Activated CD4-positive, alpha-beta memory T cell treated with anti-CD3 and anti-CD28 coated beads, Interleukin-2, amount 10 ng/mL, durations not matched to agents 7 days and 5 days (primary cell): ENCODE data around the gene SRBD1. TPM values are rescaled to one million over a fixed set of nuclear protein-coding genes. Genes with fewer than 3 reads are reported as not detected.

Experiments used
- CTCF ChIA-PET: fragments of 350-600 bp; sonication (Branson Sonifier 250); formaldehyde crosslinking; loops from one replicate; lab custom pipeline; 2021; ENCODE audit warnings: antibody characterized with exemption, inconsistent platforms; lab: Charles Lee
- POLR2A ChIA-PET: fragments of 350-600 bp; sonication (Branson Sonifier 250); formaldehyde crosslinking; loops from one replicate; lab custom pipeline; 2021; ENCODE audit warnings: antibody characterized with exemption; lab: Charles Lee
- DNase-seq: peaks from one replicate; pipeline ENCODE4 v3.0.0-alpha.2; 2020
- H3K27ac Mint-ChIP-seq: one replicate; pipeline ENCODE4 v1.8.0; 2021; ENCODE audit warnings: mild to moderate bottlenecking, mixed read lengths
- H3K27me3 Mint-ChIP-seq: one replicate; pipeline ENCODE4 v1.8.0; 2021; ENCODE audit warnings: mixed read lengths
- H3K36me3 Mint-ChIP-seq: one replicate; pipeline ENCODE4 v1.8.0; 2021; ENCODE audit warnings: low read depth, mixed read lengths
- H3K4me1 Mint-ChIP-seq: one replicate; pipeline ENCODE4 v1.8.0; 2021; ENCODE audit warnings: mixed read lengths
- H3K4me3 Mint-ChIP-seq: one replicate; pipeline ENCODE4 v1.8.0; 2021; ENCODE audit warnings: mild to moderate bottlenecking, mixed read lengths
- H3K9me3 Mint-ChIP-seq: one replicate; pipeline ENCODE4 v1.8.0; 2021; ENCODE audit warnings: mixed read lengths
- total RNA-seq, 2 experiments: library from RNA; stranded (reverse); gene quantifications; one replicate each; pipeline ENCODE4 v1.2.3, GENCODE V29; 2021

SRBD1 gene
- total RNA-seq, 2 experiments from 2014 or later: 18.1 to 18.9 TPM

DNA sequence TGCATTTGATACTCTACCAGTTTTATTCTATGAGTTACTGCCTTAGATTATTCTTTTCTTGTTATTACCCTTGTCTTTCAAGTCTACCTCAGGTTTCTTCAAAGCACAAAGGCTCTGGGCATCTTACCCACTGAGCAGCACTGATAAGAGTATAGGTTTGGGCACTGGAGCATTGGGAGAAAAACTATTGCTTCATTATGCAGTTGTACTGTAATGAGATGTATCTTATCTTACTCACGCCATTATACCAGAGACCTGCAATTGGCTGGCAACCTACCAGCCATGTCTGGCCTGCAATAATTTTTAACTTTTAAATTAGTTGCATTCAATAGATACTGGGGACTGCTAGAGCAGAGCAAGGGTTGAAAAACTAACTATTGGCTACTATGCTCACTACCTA is 18.9 kb upstream of the SRBD1 start:
- H3K4me3 Mint-ChIP-seq: no peak overlapping the region
- H3K27me3 Mint-ChIP-seq: peaks cover 45% of the 10 kb centered on the region
- no peaks in the 10 kb centered on the region for H3K4me1 Mint-ChIP-seq
- DNase-seq: no peak
- ChIA-PET POLR2A (no interaction called here), CTCF (no interaction called here)
- H3K27ac Mint-ChIP-seq: no peak overlapping the region
- no peaks in the 10 kb centered on the region for H3K36me3 Mint-ChIP-seq
- no peaks in the 10 kb centered on the region for H3K9me3 Mint-ChIP-seq

DNA sequence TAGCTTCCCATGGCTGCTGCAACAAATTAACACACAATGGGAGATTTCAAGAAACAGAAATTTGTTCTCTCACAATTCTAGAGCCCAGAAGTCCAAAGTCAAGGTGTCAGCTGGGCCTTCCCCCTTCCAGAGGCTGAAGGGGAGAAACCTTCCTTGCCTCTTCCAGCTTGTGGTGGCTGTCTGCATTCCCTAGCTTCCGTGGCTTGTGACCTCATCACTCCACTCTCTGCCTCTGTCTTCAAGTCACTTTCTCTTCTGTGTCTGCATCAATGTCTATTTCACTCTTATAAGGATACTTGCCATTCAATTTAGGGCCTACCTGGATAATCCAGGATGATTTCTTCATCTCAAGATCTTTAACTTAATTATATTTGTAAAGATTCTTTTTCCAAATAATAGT is 16.8 kb upstream of the SRBD1 start:
- ChIA-PET CTCF (no interaction called here), POLR2A (no interaction called here)
- Mint-ChIP-seq H3K4me1 (peaks cover 2% of the 10 kb centered on the region), H3K36me3 (no peaks in the 10 kb centered on the region), H3K4me3 (no peak overlapping the region), H3K27ac (no peak overlapping the region), H3K27me3 (peaks cover 39% of the 10 kb centered on the region), H3K9me3 (no peaks in the 10 kb centered on the region)
- DNase-seq: no peak

DNA sequence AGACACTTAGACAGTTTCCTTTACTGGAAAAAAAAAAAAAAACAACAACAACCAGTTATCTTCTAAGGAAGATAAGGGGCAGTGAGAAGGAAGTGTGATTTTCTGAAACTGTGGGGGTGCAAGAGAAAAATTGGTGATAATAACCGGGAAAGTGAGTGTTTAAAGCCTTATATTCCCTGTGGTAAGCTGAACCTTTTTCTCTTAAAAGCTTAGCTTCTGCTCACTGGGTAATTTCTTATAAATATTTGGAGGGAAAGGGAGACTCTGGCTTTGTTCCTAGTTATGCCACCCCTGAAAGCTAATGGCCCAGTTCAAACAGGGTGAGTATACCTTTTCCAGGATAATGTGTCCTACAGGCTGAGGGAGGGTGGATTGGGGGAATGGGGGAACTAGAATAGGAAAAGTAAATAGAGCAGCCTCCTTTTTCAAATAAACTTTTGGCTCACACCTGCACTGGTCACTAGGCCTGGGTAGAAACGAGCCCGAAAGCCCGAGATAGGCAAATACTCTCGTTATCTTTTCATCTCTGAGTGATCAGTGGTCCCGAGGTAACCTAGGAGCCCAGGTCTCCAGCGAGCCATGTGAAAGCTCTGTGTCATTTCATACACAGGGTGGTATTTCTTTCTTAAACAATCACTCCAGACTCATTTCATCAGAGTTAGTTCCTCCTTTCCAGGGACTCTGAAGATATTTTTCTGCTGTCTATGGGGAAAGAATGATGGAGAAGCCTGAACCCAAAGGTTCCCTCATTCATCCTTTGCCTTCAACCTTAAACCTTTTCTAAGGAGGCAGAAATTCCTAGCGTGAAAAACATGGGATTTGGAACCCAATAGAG is 15.5 kb upstream of the SRBD1 start:
- POLR2A ChIA-PET: interaction anchor here (0.6 kb wide), 1 partner anchor 15 kb away, joined by 3 read pairs; the partner anchor contains the start of gene SRBD1
- H3K4me1 Mint-ChIP-seq: peaks cover 12% of the 10 kb centered on the region
- H3K27ac Mint-ChIP-seq: no peak overlapping the region
- DNase-seq: no peak
- peaks cover 29% of the 10 kb centered on the region for H3K27me3 Mint-ChIP-seq
- H3K36me3 Mint-ChIP-seq: no peaks in the 10 kb centered on the region
- CTCF ChIA-PET: no interaction called here
- no peak overlapping the region for H3K4me3 Mint-ChIP-seq
- no peaks in the 10 kb centered on the region for H3K9me3 Mint-ChIP-seq

DNA sequence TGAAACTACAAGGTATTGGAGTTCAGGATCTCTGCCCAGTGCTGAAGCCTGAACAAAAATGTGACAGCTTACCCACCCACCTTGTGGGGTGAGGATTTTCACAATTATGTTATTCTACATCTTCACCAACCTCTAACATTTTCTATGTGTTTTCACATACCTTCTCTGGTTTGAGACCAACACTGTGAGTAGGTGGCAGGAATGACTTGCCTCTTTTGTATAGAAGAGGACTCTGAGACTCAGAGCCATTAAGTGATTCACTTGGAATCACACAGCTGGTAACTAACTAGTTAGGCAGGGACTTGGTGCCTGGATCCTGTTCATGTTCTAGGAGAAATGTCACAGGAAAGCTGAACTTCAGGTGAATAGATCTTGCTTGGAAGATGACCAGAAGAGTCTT is 14.8 kb upstream of the SRBD1 start:
- ChIA-PET CTCF (no interaction called here), POLR2A (no interaction called here)
- no peak for DNase-seq
- H3K27me3 Mint-ChIP-seq: peaks cover 22% of the 10 kb centered on the region
- H3K4me3 Mint-ChIP-seq: no peak overlapping the region
- no peak overlapping the region for H3K27ac Mint-ChIP-seq
- no peaks in the 10 kb centered on the region for H3K36me3 Mint-ChIP-seq
- no peaks in the 10 kb centered on the region for H3K9me3 Mint-ChIP-seq
- H3K4me1 Mint-ChIP-seq: peaks cover 12% of the 10 kb centered on the region

DNA sequence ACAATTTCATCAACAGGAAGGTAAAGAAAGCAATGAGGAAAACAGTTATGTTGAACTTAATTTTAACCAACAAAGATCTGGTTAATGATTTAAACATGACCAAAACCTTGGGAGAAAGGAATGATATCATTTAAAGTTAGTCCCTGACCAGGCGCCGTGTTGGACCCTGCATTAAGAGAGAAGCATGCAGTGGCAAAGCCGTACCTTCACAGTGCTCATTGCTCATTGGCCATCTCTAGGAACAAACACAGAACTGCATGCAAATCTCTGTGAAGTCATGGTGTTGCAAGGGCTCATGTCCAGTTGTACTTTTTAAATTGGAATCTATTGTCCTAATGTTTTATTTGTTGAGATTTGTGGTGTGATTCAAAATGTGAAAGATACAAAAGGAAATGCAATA is 12.0 kb upstream of the SRBD1 start:
- Mint-ChIP-seq H3K27ac (no peak overlapping the region), H3K9me3 (no peaks in the 10 kb centered on the region), H3K36me3 (no peaks in the 10 kb centered on the region), H3K4me3 (no peak overlapping the region), H3K4me1 (peaks cover 12% of the 10 kb centered on the region), H3K27me3 (peaks cover 13% of the 10 kb centered on the region)
- no peak for DNase-seq
- ChIA-PET CTCF (no interaction called here), POLR2A (no interaction called here)

DNA sequence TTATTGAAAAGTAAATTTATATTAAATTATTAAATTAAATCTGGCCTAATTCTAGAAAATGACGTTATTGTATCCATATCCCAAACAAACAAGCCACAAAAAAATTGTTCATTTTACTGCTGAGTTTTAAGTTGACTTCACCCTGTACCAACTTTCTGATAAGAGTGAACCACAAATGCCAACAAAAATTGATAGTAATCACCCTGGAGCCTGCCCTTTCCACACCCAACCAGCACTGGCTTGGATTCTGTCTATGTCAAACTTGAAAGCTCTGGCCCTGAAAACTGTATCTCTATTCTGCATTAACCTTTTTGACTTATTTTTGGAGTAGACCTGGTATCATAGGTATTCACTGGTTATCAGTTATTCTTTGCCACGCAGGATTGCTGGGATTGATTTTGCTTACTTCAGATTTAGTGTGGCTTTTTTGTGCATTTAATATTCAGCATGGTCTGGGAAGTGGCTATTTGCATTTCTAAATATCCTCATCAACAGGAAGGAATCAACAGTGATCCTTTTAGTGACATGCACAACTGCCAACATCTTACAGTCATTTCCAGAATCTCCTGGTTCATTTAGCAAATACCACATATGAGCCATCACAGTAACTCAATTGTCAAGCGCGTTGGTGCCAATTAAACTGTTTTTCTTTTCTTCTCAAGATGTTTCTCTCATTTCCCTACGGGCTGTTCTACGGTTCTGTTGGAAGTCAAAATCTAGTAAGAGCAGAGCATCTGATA is 11.4 kb upstream of the SRBD1 start:
- no peak for DNase-seq
- H3K9me3 Mint-ChIP-seq: no peaks in the 10 kb centered on the region
- POLR2A ChIA-PET: no interaction called here
- peaks cover 12% of the 10 kb centered on the region for H3K4me1 Mint-ChIP-seq
- H3K36me3 Mint-ChIP-seq: no peaks in the 10 kb centered on the region
- CTCF ChIA-PET: no interaction called here
- H3K27ac Mint-ChIP-seq: no peak overlapping the region
- H3K27me3 Mint-ChIP-seq: peaks cover 13% of the 10 kb centered on the region
- H3K4me3 Mint-ChIP-seq: no peak overlapping the region

DNA sequence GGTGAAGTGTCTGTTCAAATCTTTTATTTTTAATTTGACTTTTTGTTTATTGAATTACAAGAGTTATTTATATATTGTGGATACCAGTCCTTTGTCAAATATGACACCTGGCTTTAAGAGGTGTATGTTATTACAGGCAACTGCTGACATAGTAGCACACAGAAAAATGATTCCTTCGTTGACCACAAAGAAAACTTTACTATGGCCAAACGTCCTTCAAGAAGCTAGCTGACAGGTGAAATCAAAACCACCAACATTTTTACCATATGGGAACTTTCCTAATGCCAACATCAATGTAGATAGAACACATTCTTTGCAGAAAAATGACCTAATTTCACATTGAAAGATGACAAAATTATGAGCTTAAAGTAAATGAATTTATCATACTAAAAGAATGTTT is 6.4 kb upstream of the SRBD1 start:
- Mint-ChIP-seq H3K36me3 (no peaks in the 10 kb centered on the region), H3K27ac (no peak overlapping the region), H3K4me3 (no peak overlapping the region), H3K27me3 (peaks cover 6% of the 10 kb centered on the region), H3K4me1 (peaks cover 6% of the 10 kb centered on the region), H3K9me3 (no peaks in the 10 kb centered on the region)
- CTCF ChIA-PET: interaction anchor here (0.7 kb wide), 1 partner anchor 22 kb away, joined by 3 read pairs; no protein-coding TSS in a partner anchor
- no peak for DNase-seq
- POLR2A ChIA-PET: no interaction called here

DNA sequence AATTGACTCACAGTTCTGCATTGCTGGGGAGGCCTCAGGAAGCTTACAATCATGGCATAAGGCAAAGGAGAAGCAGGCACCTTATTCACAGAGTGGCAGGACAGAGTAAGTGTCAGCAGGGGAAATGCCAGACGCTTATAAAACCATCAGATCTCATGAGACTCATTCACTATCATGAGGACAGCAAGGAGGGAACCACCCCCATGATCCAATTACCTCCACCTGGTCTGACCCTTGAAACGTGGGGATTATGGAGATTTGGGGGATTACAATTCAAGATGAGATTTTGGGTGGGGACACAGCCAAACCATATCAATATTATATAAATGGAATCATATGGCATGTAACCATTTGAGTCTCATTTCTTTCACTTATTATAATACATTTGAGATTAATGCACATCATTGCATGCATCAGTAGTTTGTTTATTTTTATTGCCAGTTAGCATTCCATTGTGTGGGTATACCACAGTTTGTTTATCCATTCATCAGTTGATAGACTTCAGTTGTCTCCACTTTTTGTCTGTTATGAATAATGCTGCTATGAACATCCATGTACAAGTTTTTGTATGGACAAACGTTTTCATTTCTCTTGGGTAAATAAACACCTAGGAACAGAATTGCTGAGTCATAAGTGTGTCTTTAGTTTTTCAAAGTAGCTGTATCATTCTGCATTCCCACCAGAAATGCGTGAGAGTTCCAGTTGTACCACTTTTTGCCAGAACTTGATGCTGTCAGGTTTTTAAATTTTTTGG is 5.8 kb upstream of the SRBD1 start:
- Mint-ChIP-seq H3K27me3 (peaks cover 6% of the 10 kb centered on the region), H3K36me3 (no peaks in the 10 kb centered on the region), H3K4me1 (peaks cover under 1% of the 10 kb centered on the region), H3K27ac (no peak overlapping the region), H3K9me3 (no peaks in the 10 kb centered on the region), H3K4me3 (no peak overlapping the region)
- no peak for DNase-seq
- ChIA-PET POLR2A (no interaction called here), CTCF (no interaction called here)

DNA sequence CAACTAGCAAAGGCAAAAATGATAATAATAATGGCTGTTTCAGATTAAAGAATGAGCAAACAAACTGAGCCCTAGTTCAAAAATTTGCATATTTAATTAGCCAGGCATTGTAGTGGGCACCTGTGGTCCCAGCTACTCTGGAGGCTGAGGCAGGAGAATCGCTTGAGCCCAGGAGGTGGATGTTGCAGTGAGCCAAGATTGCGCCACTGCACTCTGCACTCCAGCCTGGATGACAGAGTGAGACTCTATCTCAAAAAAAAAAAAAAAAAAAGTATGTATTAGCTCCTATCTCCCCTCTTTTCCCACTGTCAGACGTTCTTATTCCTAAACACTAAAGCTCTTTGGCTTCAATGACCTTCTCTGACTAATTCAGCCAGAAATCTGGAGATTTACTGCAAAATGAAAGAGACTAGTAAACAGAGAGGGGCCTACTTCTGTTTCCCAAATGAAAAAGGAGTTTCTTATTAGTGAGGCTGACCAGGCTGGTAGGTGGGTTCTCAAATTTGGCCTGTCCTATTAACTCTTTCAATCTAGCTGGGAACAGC is 3.9 kb upstream of the SRBD1 start:
- H3K27me3 Mint-ChIP-seq: peaks cover 6% of the 10 kb centered on the region
- no peak overlapping the region for H3K27ac Mint-ChIP-seq
- no peak overlapping the region for H3K4me3 Mint-ChIP-seq
- CTCF ChIA-PET: no interaction called here
- no peak for DNase-seq
- H3K4me1 Mint-ChIP-seq: peaks cover 8% of the 10 kb centered on the region
- H3K9me3 Mint-ChIP-seq: no peaks in the 10 kb centered on the region
- no peaks in the 10 kb centered on the region for H3K36me3 Mint-ChIP-seq
- POLR2A ChIA-PET: no interaction called here

DNA sequence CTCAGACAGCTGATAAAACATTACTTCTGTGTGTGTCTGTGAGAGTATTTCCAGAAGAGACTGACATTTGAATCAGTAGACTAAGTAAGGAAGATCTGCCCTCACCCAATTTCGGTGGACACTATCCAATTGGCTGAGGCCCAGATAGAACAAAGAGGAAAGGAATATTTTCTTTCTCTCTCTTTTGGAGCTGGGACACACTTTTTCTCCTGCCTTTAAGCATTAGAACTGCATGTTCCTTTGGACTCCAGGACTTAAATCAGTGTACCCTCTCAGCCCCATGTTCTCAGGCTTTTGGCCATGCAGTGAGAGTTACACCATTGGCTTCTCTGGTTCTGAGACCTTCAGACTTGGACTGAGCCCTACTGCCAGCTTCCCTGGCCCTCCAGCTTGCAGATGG is 3.3 kb upstream of the SRBD1 start:
- DNase-seq: no peak
- no peak overlapping the region for H3K27ac Mint-ChIP-seq
- ChIA-PET POLR2A (no interaction called here), CTCF (no interaction called here)
- peaks cover 4% of the 10 kb centered on the region for H3K27me3 Mint-ChIP-seq
- H3K36me3 Mint-ChIP-seq: peaks cover 2% of the 10 kb centered on the region
- H3K4me3 Mint-ChIP-seq: no peak overlapping the region
- peaks cover 14% of the 10 kb centered on the region for H3K4me1 Mint-ChIP-seq
- H3K9me3 Mint-ChIP-seq: no peaks in the 10 kb centered on the region

DNA sequence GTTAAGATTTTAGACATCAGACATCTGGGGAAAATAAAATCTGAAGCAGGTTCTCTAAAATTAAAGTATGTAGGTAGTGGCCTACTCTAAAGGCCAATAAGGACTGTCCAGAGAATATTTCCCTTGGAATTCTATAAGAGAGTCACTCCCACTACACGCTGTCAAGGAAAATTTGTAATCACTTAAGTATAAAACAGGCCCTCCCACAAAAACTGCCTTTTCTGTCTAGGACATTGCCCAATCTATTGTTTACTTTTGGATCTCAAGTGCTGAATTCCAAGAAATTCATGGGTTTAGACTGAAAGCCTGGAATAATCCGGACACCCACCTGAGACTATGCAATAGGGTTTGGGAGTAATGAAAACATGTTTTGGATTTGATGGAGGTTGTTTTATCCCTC is 1.7 kb upstream of the SRBD1 start:
- H3K4me1 Mint-ChIP-seq: peaks cover 23% of the 10 kb centered on the region
- no peaks in the 10 kb centered on the region for H3K9me3 Mint-ChIP-seq
- CTCF ChIA-PET: no interaction called here
- H3K27ac Mint-ChIP-seq: no peak overlapping the region
- peaks cover 2% of the 10 kb centered on the region for H3K27me3 Mint-ChIP-seq
- POLR2A ChIA-PET: no interaction called here
- peaks cover 3% of the 10 kb centered on the region for H3K36me3 Mint-ChIP-seq
- no peak for DNase-seq
- H3K4me3 Mint-ChIP-seq: no peak overlapping the region

DNA sequence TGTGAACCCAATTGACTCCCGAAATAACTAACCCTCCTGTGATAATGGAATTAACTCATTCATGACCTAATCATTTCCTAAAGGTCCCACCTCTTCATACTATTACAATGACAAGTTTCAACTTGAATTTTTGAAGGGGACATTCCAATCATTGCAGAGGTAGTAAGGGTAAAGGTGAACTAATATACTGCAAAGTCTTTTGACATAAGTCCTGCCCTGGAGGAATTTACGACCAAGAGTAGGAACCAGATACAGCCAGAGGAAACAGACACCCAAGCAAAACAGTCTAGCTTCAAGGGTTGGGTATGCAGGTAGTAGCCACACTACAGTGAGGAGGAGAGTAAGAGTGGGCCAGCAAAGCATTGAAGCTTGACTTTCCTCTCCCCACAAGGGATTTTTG is 1.2 kb upstream of the SRBD1 start:
- CTCF ChIA-PET: no interaction called here
- POLR2A ChIA-PET: no interaction called here
- peaks cover 2% of the 10 kb centered on the region for H3K27me3 Mint-ChIP-seq
- H3K4me3 Mint-ChIP-seq: no peak overlapping the region
- peaks cover 3% of the 10 kb centered on the region for H3K36me3 Mint-ChIP-seq
- no peak for DNase-seq
- H3K27ac Mint-ChIP-seq: no peak overlapping the region
- no peaks in the 10 kb centered on the region for H3K9me3 Mint-ChIP-seq
- H3K4me1 Mint-ChIP-seq: peaks cover 26% of the 10 kb centered on the region
